HepG2 (cell line): ENCODE measurements around the gene XRCC1.

Experiments
- ELF4 ChIP-seq: sonication (generic); formaldehyde crosslinking; IDR thresholded peaks from 2 replicates; pipeline ENCODE4 v1.5.0; 2020; ENCODE audit warnings: missing genetic modification reagents, mild to moderate bottlenecking, moderate library complexity, borderline replicate concordance
- HNF1A ChIP-seq, 2 experiments: sonication (generic) in 1 of 2; formaldehyde crosslinking in 1 of 2; IDR thresholded peaks; 2 replicates each; pipeline versions ENCODE4 v1.4.0 to v1.6.1; 2016 to 2020; ENCODE audit warnings: borderline replicate concordance in 1 of 2, low read depth in 1 of 2, mild to moderate bottlenecking in 1 of 2, missing genetic modification reagents in 1 of 2
- HNF4G ChIP-seq, 2 experiments: sonication (generic) in 1 of 2; formaldehyde crosslinking in 1 of 2; IDR thresholded peaks; 2 replicates each; pipeline versions ENCODE4 v1.4.0 to v1.6.1; 2011 to 2020; ENCODE audit warnings: borderline replicate concordance in 2 of 2, low read depth in 2 of 2, mild to moderate bottlenecking in 2 of 2, low read length in 1 of 2, missing genetic modification reagents in 1 of 2, moderate library complexity in 1 of 2
- POLR2A ChIP-seq, 2 experiments: IDR thresholded peaks; 2 replicates each; pipeline ENCODE4 v1.6.1; 2011; ENCODE audit warnings: low read depth in 2 of 2, low read length in 2 of 2, mild to moderate bottlenecking in 1 of 2, moderate library complexity in 1 of 2; ENCODE audit not compliant: insufficient read depth in 1 of 2
- ZFX ChIP-seq: sonication (generic); formaldehyde crosslinking; IDR thresholded peaks from 2 replicates; pipeline ENCODE4 v1.4.0; 2020; ENCODE audit warnings: mild to moderate bottlenecking, low read depth, missing genetic modification reagents, moderate library complexity
- ZNF549 ChIP-seq: sonication (generic); formaldehyde crosslinking; IDR thresholded peaks from 2 replicates; pipeline ENCODE4 v1.5.0; 2020; ENCODE audit warnings: missing genetic modification reagents
- ZNF687 ChIP-seq: sonication (generic); formaldehyde crosslinking; IDR thresholded peaks from 2 replicates; pipeline ENCODE4 v1.5.1; 2020; ENCODE audit warnings: mild to moderate bottlenecking, missing genetic modification reagents, moderate library complexity

GRCh38 chr19:43538922-43539321, 36.4 kb downstream of the XRCC1 start:
- TF ChIP-seq ELF4 (CRISPR knock-in tag) = no peak
- no peak for TF ChIP-seq ZNF687 (CRISPR knock-in tag)
- TF ChIP-seq POLR2A (IDR thresholded peaks at IDR 0.05; ENCODE audit: insufficient read depth in 1 of 2, low read depth in 2 of 2, low read length in 2 of 2) = no peak
- TF ChIP-seq HNF1A (IDR thresholded peaks at IDR 0.05; ENCODE audit: low read depth) = no peak
- TF ChIP-seq HNF1A (CRISPR knock-in tag; IDR thresholded peaks at IDR 0.05; ENCODE audit: borderline replicate concordance) = no peak
- TF ChIP-seq ZFX (CRISPR knock-in tag) = no peak
- TF ChIP-seq HNF4G (IDR thresholded peaks at IDR 0.05; ENCODE audit: borderline replicate concordance, low read depth, low read length) = no peak
- TF ChIP-seq HNF4G (CRISPR knock-in tag; IDR thresholded peaks at IDR 0.05; ENCODE audit: borderline replicate concordance, low read depth) = no peak
- TF ChIP-seq ZNF549 = no peak
